Astrocyte of the spinal cord (primary cell): Measurements from ENCODE around the gene TBR1.

ENCODE experiments used
- DNase-seq: peaks from one replicate; pipeline ENCODE4 v3.0.0; 2011; ENCODE audit warnings: low read depth, low spot score
- H3K4me3 ChIP-seq: 2 replicates; pipeline ENCODE4 v1.5.1; 2011; ENCODE audit warnings: low read depth, mild to moderate bottlenecking, low read length, moderate library complexity
- CTCF ChIP-seq: IDR thresholded peaks from 2 replicates; pipeline ENCODE4 v1.5.1; 2012; ENCODE audit warnings: low read depth, mild to moderate bottlenecking, low read length, inconsistent platforms
- in situ Hi-C: cut with HindIII; loops from 2 replicates; pipeline ENCODE4 v1.10.0; 2017; ENCODE audit warnings: low sequenced_read_pairs

Gene TBR1

GRCh38 chr2:161409308-161409907 lies 6.7 kb upstream of the TBR1 start:
- no peak for TF ChIP-seq CTCF
- H3K4me3 ChIP-seq, result no peak overlapping the region
- DNase-seq, result no peak
- in situ Hi-C loops, result no loop called here

GRCh38 chr2:161412346-161412745 lies 3.8 kb upstream of the TBR1 start:
- peak; percentile 36 for DNase-seq
- H3K4me3 ChIP-seq, result no peak overlapping the region
- in situ Hi-C loops, result no loop called here
- no peak for TF ChIP-seq CTCF

- peak; percentile 29 for DNase-seq
- H3K4me3 ChIP-seq, result peak overlapping the region; percentile 30
- no peak for TF ChIP-seq CTCF
- in situ Hi-C loops, result no loop called here
Measured at GRCh38 chr2:161414042-161415033, 1.8 kb upstream of the TBR1 start.

- no peak for DNase-seq
- TF ChIP-seq CTCF, result no peak
- in situ Hi-C loops, result no loop called here
- peak overlapping the region; percentile 30 for H3K4me3 ChIP-seq
Measured at GRCh38 chr2:161415034-161415986, 787 bp upstream of the TBR1 start.

GRCh38 chr2:161416708-161417437 lies 776 bp downstream of the TBR1 start:
- TF ChIP-seq CTCF, result no peak
- in situ Hi-C loops, result no loop called here
- DNase-seq, result no peak
- H3K4me3 ChIP-seq, result no peak overlapping the region
